GM12878 (cell line): ENCODE results near the gene HSP90AA1.

Experiments used
- ASH2L ChIP-seq: fragments of 300-600, 200-600 bp; sonication (generic); IDR thresholded peaks from 2 replicates; pipeline ENCODE4 v1.6.1; 2017; ENCODE audit warnings: low read depth, mild to moderate bottlenecking, borderline replicate concordance
- BRCA1 ChIP-seq: IDR thresholded peaks from 2 replicates; pipeline ENCODE4 v1.6.1; 2011; ENCODE audit warnings: low read depth, low read length, improper control_type of control experiment
- CTCF ChIP-seq, 3 experiments: IDR thresholded peaks in 2 of 3; conservative IDR thresholded peaks in 1 of 3; 2 replicates each; pipeline ENCODE4 v1.5.1; 2011; ENCODE audit warnings: low read depth in 3 of 3, low read length in 3 of 3, mild to moderate bottlenecking in 3 of 3, control low read depth in 2 of 3, moderate library complexity in 2 of 3, inconsistent platforms in 1 of 3, mixed read lengths in 1 of 3; ENCODE audit not compliant: control insufficient read depth in 2 of 3, insufficient read depth in 1 of 3; ENCODE audit errors: extremely low read depth in 1 of 3
- EGR1 ChIP-seq, 2 experiments: IDR thresholded peaks; 1 replicate in 1 of 2; 2 replicates in 1 of 2; pipeline ENCODE4 v1.6.1; 2011 to 2012; ENCODE audit warnings: low read depth in 2 of 2, low read length in 2 of 2, borderline replicate concordance in 1 of 2, mild to moderate bottlenecking in 1 of 2, moderate library complexity in 1 of 2
- EZH2 ChIP-seq: IDR thresholded peaks from 2 replicates; pipeline ENCODE4 v1.6.1; 2012; ENCODE audit warnings: low read depth, mild to moderate bottlenecking, control low read depth, inconsistent platforms, low read length, borderline replicate concordance; ENCODE audit not compliant: control insufficient read depth
- FOXM1 ChIP-seq: IDR thresholded peaks from 2 replicates; pipeline ENCODE4 v1.6.1; 2012; ENCODE audit warnings: low read depth, mild to moderate bottlenecking, inconsistent platforms, low read length, moderate library complexity
- HDAC6 ChIP-seq: fragments of 200-600 bp; sonication (generic); IDR thresholded peaks from one replicate; pipeline ENCODE4 v1.8.0; 2017; ENCODE audit warnings: antibody characterized with exemption; ENCODE audit not compliant: unreplicated experiment
- POLR2A ChIP-seq: IDR thresholded peaks from 2 replicates; pipeline ENCODE4 v1.6.1; 2011; ENCODE audit warnings: low read depth, mild to moderate bottlenecking, low read length
- REST ChIP-seq: IDR thresholded peaks from 2 replicates; pipeline ENCODE4 v1.6.1; 2012; ENCODE audit warnings: mild to moderate bottlenecking, low read depth, low read length
- SMC3 ChIP-seq: IDR thresholded peaks from 2 replicates; pipeline ENCODE4 v1.6.1; 2011; ENCODE audit warnings: low read length, improper control_type of control experiment, borderline replicate concordance
- SPI1 ChIP-seq: IDR thresholded peaks from 2 replicates; pipeline ENCODE4 v1.6.1; 2011; ENCODE audit warnings: low read depth, mild to moderate bottlenecking, low read length, moderate library complexity, borderline replicate concordance; ENCODE audit not compliant: insufficient read depth

- TF ChIP-seq BRCA1, result no peak
- no peak for TF ChIP-seq FOXM1
- no peak for TF ChIP-seq CTCF (IDR thresholded peaks at IDR 0.05 in 2 of 3, conservative IDR thresholded peaks at IDR 0.05 in 1 of 3; ENCODE audit: control insufficient read depth in 2 of 3, extremely low read depth in 1 of 3, insufficient read depth in 1 of 3, low read depth in 3 of 3, low read length in 3 of 3)
- no peak for TF ChIP-seq EZH2
- no peak for TF ChIP-seq ASH2L
- no peak for TF ChIP-seq HDAC6
- 0 out of 2 replicates have a peak, but pooled peaks have one; percentile 4 for TF ChIP-seq POLR2A
- no peak for TF ChIP-seq EGR1 (IDR thresholded peaks at IDR 0.05; ENCODE audit: borderline replicate concordance in 1 of 2, low read depth in 2 of 2, low read length in 2 of 2)
- no peak for TF ChIP-seq SPI1
- TF ChIP-seq REST, result no peak
- no peak for TF ChIP-seq SMC3
Observed at GRCh38 chr14:102043251-102044025, 43.4 kb downstream of the HSP90AA1 start.
